Occipital lobe (tissue), 3 donors: Measurements from ENCODE around the gene MAP6. TPM values are rescaled to one million over a fixed set of nuclear protein-coding genes. Genes with fewer than 3 reads are reported as not detected.

Source experiments
- DNase-seq: peaks from one replicate; lab custom pipeline; 2025; lab: John Stamatoyannopoulos, UW
- small RNA-seq: library from RNA; depleted of rRNA; stranded (forward); fragments of <200 nt; gene quantifications from one replicate; pipeline ENCODE3, GENCODE V24; 2014
- total RNA-seq: library from RNA; depleted of rRNA; stranded (reverse); fragments of >200 nt; gene quantifications from one replicate; pipeline ENCODE4 v1.2.3, GENCODE V29; 2014

Gene MAP6
- total RNA-seq, 1 donor from 2014 or later = 83.6 TPM

DNA sequence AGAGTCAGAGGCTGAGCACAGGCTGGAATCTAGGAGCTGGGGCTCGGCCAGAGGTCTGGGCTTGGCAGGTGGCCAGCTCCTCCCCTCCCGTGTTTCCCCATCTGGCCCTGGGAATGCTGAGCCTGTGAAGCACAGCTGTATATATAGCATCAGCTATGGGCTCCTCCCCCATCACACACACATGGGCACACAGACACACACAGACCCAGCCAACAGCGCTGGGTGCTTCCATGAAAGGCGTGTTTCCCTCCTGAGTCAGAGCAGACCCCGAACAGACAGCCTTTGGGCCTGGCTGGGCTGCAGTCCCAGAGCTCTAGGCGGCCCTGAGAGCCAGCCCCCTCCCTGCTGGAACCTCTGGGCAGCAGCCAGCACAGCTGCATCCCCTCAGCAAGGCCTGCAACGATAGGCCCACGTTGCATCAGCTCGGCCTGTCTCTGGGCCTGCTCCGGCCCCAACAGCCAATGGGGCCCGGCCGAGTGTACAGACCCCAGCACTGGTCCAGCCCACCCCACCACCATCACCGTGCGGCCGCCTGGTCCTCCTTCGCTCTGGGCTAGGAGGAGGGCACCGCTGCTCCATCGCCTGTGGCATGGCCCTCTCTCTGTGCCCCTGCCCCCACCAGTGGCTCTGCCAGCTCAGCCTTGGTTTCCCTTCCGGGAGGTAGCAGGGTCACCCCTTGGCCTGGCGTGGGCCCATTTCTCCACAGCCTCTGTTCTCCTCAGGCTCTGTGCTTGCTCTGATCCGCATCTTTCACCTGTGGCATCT lies 114.4 kb downstream of the MAP6 start:
- peak; percentile 88 for DNase-seq

DNA sequence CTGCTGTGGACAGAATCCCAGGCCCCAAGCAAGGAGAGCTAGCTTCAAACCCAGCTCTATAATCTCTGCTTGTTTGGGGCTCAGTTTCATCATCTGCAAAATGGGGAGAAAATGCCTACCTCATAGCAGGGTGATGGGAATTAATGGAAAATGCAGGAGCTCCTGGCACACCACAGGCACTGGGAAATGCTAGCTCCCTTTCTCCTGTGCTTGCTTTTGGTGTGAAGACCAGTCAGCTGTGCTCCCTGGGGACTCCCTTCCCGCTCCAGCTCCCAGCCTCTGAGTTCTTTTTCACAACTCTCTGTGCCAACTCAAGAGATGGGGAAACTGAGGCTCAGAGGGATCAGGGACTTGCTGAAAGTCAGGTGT lies 115.0 kb downstream of the MAP6 start:
- no peak for DNase-seq

DNA sequence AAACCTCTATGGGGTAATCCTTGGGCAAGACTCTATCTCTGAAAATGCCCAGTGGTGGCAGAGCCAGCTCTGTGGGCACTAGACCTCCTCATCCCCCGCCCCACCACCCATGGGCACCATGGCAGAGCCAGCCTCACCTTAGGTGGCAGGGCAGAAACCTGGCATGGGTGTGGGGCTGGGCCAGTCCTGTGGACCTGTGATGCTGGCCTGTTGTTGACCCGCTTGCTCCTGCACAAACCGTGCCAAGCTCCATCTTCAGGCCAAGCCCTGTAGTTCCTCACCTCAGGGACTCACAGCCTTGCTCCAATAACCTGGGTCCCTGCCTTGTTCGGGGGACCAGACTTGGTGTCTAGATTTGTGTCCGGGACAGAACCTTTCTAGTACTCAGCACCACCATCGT lies 115.7 kb downstream of the MAP6 start:
- DNase-seq = no peak

DNA sequence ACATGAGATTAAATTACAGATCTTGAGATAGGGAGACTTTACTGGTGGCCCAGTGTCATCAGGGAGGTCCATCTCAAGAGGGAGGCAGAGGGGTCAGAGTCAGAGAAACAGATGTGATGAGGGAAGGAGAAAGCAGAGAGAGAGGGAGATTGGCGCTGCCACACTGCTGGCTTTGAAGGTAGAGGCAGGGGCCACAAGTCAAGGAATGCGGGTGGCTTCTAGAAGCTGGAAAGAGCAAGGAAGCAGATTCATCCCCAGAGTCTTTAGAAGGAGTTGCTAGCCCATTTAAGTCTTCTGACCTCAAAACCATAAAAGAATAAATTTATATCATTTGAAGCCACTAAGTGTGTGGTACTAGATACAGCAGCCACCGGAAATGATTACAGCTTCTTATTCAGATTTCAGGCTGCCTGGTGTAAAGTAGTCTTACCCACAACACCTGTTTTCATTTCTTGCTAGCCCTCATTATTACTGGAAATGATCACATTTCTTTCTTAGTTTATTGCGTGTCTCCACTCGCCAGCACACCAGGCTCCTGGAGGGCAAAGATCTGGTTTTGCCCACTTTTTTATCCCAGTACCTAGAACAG lies 119.4 kb downstream of the MAP6 start:
- DNase-seq = no peak

DNA sequence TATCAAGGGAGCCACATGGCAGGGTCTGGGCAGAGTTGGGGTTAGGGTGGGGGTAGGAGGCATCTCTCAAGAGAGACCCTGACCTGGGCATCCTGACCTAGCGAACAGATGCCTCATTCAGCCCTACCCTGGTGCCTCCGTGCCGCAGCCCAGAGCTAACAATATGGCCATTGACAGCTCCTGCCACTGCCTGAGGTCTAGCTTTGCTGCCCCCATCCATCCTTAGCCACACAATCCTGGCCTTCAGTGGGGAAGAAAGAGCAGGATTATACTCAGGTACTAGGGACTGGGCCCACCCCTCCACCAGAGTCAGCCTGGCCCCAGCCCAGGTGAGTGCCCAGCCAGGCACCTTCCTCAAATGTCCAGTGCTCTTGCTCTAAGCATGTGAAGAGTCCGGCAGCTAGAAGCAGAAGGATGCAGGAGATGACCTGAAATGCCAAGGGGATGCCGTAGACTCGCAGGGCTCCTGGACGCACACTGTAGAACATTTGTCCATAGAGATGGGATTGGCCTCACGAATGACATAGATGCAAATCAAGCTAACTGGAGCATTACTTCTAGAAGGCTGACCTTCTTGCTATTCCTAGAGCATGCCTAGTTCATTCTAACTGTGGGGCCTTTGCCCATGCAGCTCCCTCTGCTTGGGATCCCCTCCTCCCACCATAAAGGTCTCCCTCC lies 120.1 kb downstream of the MAP6 start:
- no peak for DNase-seq

DNA sequence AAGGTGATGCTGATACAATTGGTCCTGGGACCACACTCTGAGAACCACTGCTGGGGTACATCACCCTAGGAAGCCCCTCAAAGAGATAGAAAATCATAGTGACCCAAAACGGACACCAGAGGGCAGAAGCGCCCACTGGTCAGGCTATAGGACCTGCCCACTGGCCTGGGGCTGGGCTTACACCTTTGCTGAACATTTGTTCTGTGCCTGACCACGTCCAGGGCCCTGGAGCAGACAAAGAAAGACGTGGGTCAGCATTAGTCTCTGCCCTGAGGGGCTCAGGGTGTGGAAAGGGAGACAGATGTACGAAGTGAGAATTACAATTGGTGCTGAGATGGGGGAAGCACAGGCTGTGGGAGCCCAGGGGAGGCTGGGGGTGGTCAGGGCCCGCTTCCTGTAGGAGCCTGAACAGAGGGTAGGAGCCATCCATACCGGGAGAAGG lies 121.2 kb downstream of the MAP6 start:
- no peak for DNase-seq

DNA sequence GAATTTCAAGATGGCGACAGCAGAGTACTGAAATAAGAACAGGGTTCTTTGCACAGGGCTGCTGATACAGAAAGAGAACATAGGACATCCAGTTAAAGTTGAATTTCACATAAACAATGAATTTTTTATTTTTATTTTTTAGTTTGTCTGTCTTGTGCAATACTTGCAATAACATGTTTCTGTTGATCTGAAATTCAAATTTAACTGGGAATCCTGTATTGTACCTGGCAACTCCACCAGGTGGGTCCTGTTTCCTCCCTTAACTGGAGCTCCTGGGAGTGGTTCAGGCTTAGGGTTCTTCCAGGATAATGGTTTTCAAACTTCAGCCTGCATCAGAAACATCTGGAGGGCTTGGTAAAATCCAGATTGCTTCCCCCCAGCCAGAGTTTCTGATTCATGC lies 121.7 kb downstream of the MAP6 start:
- no peak for DNase-seq

- no peak for DNase-seq
These were observed 125.0 kb downstream of the MAP6 start for GRCh38 chr11:75543806-75544205.

- DNase-seq = no peak
These were observed 126.8 kb downstream of the MAP6 start for GRCh38 chr11:75542088-75542438.

DNA sequence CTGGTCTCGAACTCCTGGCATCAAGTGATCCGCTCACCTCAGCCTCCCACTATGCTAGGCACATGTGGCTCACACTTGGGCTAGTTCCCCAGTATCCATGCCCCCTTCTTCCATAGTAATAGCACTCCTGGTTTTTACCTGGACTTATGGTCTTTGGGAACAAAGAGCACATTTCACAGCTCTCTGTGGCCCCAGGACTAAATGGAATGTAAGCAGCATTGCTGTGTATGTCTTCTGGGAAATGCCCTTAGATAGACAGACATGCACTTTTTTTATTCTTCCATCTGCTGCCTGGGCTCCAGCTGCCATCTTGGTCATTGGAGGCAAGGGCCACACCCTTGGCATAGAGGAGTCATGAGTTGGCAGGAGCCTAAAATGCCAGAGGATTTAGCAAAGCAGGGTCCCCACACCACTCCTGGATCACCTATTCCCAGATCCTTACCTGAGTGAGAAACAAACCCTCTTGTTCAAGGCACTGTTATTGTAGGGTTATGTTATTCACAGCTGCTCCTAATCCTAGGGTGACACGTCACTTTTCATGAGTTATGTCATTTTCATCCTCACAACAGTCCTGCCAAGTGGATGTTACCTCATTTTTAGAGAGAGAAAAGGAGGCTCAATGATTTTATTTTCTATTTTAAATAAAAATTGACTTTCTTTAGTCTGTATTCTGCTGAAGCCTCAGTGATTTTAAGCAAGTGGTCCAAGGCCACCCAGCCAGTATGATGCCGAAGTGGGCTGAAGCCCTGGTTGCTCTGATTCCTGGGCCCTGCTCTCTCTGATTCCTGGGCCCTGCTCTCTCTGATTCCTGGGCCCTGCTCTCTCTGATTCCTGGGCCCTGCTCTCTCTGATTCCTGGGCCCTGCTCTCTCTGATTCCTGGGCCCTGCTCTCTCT lies 127.4 kb downstream of the MAP6 start:
- no peak for DNase-seq

DNA sequence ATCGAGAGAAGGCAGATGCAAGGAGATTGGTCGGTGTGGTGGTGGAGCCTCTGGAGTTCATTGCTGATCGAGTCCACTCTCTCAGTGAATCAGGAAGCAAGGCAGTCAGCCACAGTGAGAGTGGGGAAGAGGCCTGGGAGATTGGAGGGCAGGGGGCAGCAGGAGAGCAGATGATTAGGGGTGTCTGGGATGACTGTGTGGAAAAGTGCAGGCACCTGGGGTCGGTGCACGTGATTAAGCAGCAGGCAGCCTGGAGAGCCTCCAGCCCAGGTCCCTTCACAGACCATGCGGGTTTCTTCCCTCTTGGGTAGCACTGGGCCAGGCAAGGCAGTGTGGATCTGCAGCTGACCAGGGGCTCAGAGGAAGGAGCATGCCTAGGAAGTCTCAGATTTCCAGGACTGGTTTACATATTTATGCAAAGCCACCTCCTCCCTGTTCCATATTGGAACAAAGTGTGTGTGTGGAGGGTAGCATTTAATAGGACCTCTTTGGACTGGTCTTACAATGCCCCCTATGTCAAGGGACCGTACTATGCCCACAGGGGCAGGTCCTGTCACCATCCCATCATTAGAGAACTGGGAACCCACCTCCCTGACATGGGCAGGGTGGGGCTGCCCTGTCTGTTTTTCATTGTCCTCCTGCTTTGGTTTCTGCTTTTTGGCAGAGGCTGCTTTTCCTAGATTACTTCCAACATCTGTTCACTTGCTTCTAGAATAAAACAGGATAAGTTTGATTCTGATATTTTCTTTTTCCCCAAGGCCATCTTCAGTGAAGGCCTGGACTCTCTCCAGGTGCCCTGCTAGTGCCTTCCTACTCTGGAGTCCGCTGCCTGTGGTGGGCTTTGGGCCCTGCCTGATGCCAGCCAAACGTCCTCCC lies 129.1 kb downstream of the MAP6 start:
- no peak for DNase-seq

- DNase-seq = no peak
These were observed 130.5 kb downstream of the MAP6 start for GRCh38 chr11:75538150-75538942.

DNA sequence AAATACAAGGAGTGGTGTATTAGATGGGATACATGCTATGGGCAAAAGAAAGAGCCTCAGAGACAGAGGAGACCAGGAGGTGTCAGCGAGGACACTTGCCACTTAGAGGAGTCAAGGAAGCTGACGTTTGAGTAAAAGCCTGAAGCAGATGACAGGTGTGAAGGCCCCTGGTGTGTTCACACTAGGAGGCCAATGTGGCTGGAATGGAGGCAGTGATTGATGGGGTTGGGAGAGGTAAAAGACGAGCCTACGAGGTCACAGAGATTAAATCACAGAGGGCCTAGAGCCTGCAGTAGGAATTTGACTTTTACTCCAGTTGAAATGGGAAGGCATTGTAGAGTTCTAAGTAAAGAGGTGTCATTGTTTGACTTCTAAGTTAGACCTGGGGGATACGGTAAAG lies 131.1 kb downstream of the MAP6 start:
- DNase-seq = no peak

Small RNAs within 50 kb of the gene (small RNA-seq; reads per million reads assigned to genes)
- not detected for gene AP001922.4

Other genes with a start within 250 kb of the MAP6 start
- 28.5 TPM for gene KLHL35, start 235.8 kb downstream of the MAP6 start, total RNA-seq
- gene GDPD5, start 143.1 kb downstream of the MAP6 start, total RNA-seq = 9.8 TPM
- gene SERPINH1, start 106.8 kb downstream of the MAP6 start, total RNA-seq = 29.3 TPM
- gene MOGAT2, start 48.8 kb upstream of the MAP6 start, total RNA-seq = not detected
- 4.4 TPM for gene DGAT2, start 99.7 kb upstream of the MAP6 start, total RNA-seq
- gene UVRAG, start 146.2 kb upstream of the MAP6 start, total RNA-seq = 38.1 TPM